Activated B cell treated with CpG ODN at 0.5 μM for 24 hours (primary cell): ENCODE results near the gene ZBTB44. TPM values are rescaled to one million over a fixed set of nuclear protein-coding genes. Genes with fewer than 3 reads are reported as not detected.

Experiments used
- ATAC-seq: fragments of 200-7000 bp; cut with Tn5 transposase; one replicate; pipeline ENCODE4 v1.10.0; 2021; ENCODE audit warnings: low read depth, mild to moderate bottlenecking, moderate library complexity
- CTCF ChIA-PET: fragments of 350-600 bp; sonication (Branson Sonifier 250); formaldehyde crosslinking; loops from one replicate; lab custom pipeline; 2021; ENCODE audit warnings: antibody characterized with exemption; lab: Charles Lee
- POLR2A ChIA-PET: fragments of 350-600 bp; sonication (Branson Sonifier 250); formaldehyde crosslinking; loops from one replicate; lab custom pipeline; 2021; ENCODE audit warnings: antibody characterized with exemption; lab: Charles Lee
- DNase-seq: peaks from one replicate; pipeline ENCODE4 v3.0.0; 2022
- H3K27ac Mint-ChIP-seq: one replicate; pipeline ENCODE4 v1.8.0; 2020; ENCODE audit warnings: mixed read lengths
- H3K27me3 Mint-ChIP-seq: one replicate; pipeline ENCODE4 v1.8.0; 2021; ENCODE audit warnings: mixed read lengths
- H3K36me3 Mint-ChIP-seq: one replicate; pipeline ENCODE4 v1.8.0; 2021; ENCODE audit warnings: low read depth, mixed read lengths
- H3K4me1 Mint-ChIP-seq: one replicate; pipeline ENCODE4 v1.8.0; 2021; ENCODE audit warnings: mixed read lengths
- H3K4me3 Mint-ChIP-seq: one replicate; pipeline ENCODE4 v1.8.0; 2020; ENCODE audit warnings: mild to moderate bottlenecking, mixed read lengths
- H3K9me3 Mint-ChIP-seq: one replicate; pipeline ENCODE4 v1.8.0; 2020; ENCODE audit warnings: mixed read lengths
- CTCF ChIP-seq: fragments of 200-600 bp; IDR thresholded peaks from one replicate; pipeline ENCODE4 v1.8.0; 2022; ENCODE audit warnings: antibody characterized with exemption, mild to moderate bottlenecking
- intact Hi-C: fragments of 100-400 bp; cut with micrococcal nuclease; formaldehyde crosslinking; loops from one replicate; pipeline ENCODE4 v1.15.1; 2024
- total RNA-seq: library from RNA; stranded (reverse); gene quantifications from 2 replicates; pipeline ENCODE4 v1.2.3, GENCODE V29; 2022

Gene ZBTB44
- total RNA-seq, 1 donor from 2014 or later = 61.5 TPM

GRCh38 chr11:130214861-130215530, 99.7 kb downstream of the ZBTB44 start:
- ATAC-seq (no peak), DNase-seq (no peak)
- H3K9me3 Mint-ChIP-seq = no peaks in the 10 kb centered on the region
- POLR2A ChIA-PET = no interaction called here
- no peak overlapping the region for H3K27ac Mint-ChIP-seq
- H3K27me3 Mint-ChIP-seq = no peaks in the 10 kb centered on the region
- intact Hi-C loops = no loop called here
- CTCF ChIA-PET = interaction anchor here (1.5 kb wide), 1 partner anchor 647 kb away, joined by 4 read pairs; no protein-coding TSS in a partner anchor
- no peak for TF ChIP-seq CTCF
- peaks cover 6% of the 10 kb centered on the region for H3K4me1 Mint-ChIP-seq
- peaks cover 9% of the 10 kb centered on the region for H3K36me3 Mint-ChIP-seq
- no peak overlapping the region for H3K4me3 Mint-ChIP-seq

DNA sequence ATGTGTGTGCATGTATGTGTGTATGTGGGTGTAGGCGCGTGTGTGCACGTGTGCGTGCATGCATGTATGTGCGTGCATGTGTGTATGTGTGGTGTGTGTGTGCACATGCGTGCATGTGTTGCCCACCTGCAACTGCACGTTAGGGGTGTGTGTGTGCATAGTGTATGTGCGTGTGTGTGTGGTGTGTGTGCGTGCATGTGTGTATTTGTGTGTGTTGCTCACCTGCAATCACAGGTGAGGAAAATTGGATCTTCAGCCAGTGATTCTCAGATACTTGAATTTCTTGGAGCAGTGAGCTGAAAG, 100.8 kb downstream of the ZBTB44 start:
- DNase-seq (no peak), ATAC-seq (no peak)
- H3K4me1 Mint-ChIP-seq = peaks cover 6% of the 10 kb centered on the region
- no peak overlapping the region for H3K27ac Mint-ChIP-seq
- H3K9me3 Mint-ChIP-seq = no peaks in the 10 kb centered on the region
- POLR2A ChIA-PET = no interaction called here
- H3K36me3 Mint-ChIP-seq = peaks cover 16% of the 10 kb centered on the region
- CTCF ChIA-PET = no interaction called here
- no peak overlapping the region for H3K4me3 Mint-ChIP-seq
- no peaks in the 10 kb centered on the region for H3K27me3 Mint-ChIP-seq
- no peak for TF ChIP-seq CTCF
- intact Hi-C loops = loop anchor here (1.0 kb wide), 5 partner anchors 100 to 680 kb away; partner anchors contain the start of gene ZBTB44

DNA sequence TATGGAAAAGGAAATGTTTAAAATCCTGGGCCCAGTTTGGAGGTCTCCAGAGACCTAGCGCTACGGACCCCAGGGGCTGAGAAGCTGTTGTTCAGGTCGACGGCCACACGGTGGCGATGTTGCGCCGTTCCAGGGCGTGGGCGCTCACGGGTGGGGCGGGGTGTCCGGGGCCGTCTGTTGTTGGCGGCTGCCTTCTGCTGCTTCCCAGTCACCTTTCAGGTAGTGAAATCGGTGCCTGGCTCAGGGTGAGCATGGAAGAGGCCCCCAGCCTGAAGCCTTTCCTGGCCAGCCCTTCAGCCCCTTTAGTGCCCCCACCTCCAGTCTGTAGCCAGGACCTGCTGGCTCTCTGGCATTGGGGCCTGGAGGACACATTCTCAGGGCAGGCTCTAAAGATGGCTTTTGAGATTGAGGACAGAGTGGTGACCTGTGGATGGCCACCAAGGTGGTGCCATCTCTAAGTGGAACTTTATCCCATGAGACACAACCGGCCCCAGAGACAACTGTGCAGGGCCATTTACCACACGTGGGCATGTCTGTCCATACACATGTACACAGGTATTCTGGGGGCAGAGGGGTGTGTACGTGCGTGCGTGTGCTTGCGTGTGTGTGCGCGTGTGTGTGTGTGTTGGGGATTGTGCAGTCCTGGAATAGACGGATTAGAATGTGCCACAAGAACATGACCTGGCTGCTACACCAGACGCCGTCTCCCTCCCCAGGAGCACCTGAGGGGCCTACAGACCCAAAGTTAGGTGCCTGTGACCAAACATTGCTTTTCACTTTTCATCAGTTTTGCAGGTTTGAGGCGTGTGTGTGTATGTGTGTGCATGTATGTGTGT, 101.4 kb downstream of the ZBTB44 start:
- ChIA-PET POLR2A (interaction anchor here (1.0 to 1.2 kb wide), 3 partner anchors 9 to 703 kb away, joined by 3 read pairs; partner anchors contain the start of gene SNX19), CTCF (interaction anchor here (0.6 to 1.6 kb wide), 28 partner anchors 9 to 649 kb away, joined by 3 to 29 read pairs (median 4); no protein-coding TSS in a partner anchor)
- Mint-ChIP-seq H3K36me3 (peaks cover 22% of the 10 kb centered on the region), H3K27me3 (no peaks in the 10 kb centered on the region), H3K4me3 (no peak overlapping the region), H3K27ac (no peak overlapping the region), H3K4me1 (peaks cover 6% of the 10 kb centered on the region), H3K9me3 (no peaks in the 10 kb centered on the region)
- intact Hi-C loops = loop anchor here (1.0 kb wide), 5 partner anchors 101 to 681 kb away; partner anchors contain the start of gene ZBTB44
- ATAC-seq (peak; percentile 99), DNase-seq (peak; percentile 77)
- TF ChIP-seq CTCF = peak; percentile 73

DNA sequence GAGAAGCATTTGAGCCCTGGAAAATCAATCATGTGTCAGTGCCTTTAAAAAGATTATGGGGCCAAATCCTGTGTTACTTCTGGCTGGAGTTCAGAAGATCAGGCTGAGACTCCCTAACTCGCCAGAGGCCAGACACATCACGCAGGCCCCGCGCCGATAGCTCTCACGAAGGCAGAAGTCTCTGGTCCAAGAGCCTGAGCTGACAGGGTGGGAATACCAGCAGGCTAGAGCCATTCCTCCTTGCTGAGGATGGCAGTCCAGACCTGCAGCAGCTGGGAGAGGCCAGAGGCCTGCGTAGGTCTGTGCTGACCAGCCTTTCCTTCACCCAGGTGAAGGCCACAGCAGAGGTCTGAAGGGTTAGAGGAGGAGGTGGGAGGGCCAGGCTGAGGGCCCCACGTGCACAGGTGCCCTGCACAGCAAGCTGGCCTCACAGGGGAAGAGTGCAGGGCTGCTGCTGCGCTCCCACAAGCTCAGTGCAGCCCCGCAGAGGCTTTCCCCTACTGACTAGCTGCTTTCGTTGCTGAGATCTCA, 102.2 kb downstream of the ZBTB44 start:
- no peaks in the 10 kb centered on the region for H3K27me3 Mint-ChIP-seq
- ATAC-seq (no peak), DNase-seq (peak; percentile 14)
- POLR2A ChIA-PET = interaction anchor here (0.5 to 1.2 kb wide), 4 partner anchors 10 to 704 kb away, joined by 3 to 8 read pairs (median 3); partner anchors contain the start of gene SNX19
- no peak for TF ChIP-seq CTCF
- H3K36me3 Mint-ChIP-seq = peaks cover 27% of the 10 kb centered on the region
- no peak overlapping the region for H3K27ac Mint-ChIP-seq
- peaks cover 6% of the 10 kb centered on the region for H3K4me1 Mint-ChIP-seq
- intact Hi-C loops = no loop called here
- H3K4me3 Mint-ChIP-seq = no peak overlapping the region
- H3K9me3 Mint-ChIP-seq = no peaks in the 10 kb centered on the region
- CTCF ChIA-PET = interaction anchor here (0.6 to 1.6 kb wide), 28 partner anchors 8 to 650 kb away, joined by 3 to 29 read pairs (median 4); no protein-coding TSS in a partner anchor
